Medulla oblongata (tissue), 1 donor: ENCODE results near the gene PHF13.
"Not testable (repeated sequence)": the region's sequence is repeated elsewhere in the genome, so short reads cannot be mapped to it uniquely, and the experiment has no call there.

ENCODE experiments used
- DNase-seq: peaks from one replicate; pipeline ENCODE4 v3.0.0-alpha.2; 2015; ENCODE audit errors: extremely low spot score

PHF13 gene

DNA sequence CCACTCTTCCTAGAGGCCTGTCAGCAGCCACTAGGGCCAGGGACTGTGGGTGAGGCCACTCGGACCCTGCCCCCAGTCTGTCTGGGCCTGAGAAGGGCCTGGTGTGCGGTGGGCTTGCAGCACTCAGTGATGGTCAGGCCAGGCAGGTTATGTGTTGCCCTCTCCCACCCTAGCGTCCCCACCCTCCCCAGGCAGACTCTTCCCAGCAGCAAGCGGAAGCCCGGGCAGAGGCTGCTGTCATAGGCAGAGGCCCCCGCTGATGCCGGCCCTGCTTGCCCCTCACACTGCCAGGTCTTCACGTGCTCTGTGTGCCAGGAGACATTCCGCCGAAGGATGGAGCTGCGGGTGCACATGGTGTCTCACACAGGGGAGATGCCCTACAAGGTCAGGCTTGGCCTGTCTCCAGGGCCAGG lies 27.1 kb upstream of the PHF13 start:
- no peak for DNase-seq

GRCh38 chr1:6587261-6588005 lies 26.1 kb upstream of the PHF13 start:
- DNase-seq, result peak; percentile 84

GRCh38 chr1:6588128-6588892 lies 25.2 kb upstream of the PHF13 start:
- no peak for DNase-seq

GRCh38 chr1:6588893-6589520 lies 24.5 kb upstream of the PHF13 start:
- no peak for DNase-seq

DNA sequence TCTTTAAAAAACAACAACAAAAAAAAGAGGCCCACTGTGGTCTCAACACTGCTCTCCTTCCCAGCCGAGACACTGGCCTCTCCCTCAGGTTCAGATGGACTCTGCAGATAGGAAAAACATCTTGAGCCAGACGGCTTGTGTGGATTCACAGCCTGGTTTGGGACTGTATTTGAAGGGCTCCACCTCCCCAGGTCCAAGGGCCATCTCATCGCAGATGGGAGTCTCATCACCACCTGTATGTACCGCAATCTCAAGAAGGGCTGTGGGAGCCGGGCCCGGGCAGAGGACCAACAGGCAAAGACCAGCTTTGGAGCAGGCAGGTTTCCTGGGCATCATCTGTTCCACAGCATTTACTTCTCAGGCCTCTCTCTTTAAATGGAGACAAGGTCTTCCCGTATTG lies 23.5 kb upstream of the PHF13 start:
- DNase-seq, result no peak

DNA sequence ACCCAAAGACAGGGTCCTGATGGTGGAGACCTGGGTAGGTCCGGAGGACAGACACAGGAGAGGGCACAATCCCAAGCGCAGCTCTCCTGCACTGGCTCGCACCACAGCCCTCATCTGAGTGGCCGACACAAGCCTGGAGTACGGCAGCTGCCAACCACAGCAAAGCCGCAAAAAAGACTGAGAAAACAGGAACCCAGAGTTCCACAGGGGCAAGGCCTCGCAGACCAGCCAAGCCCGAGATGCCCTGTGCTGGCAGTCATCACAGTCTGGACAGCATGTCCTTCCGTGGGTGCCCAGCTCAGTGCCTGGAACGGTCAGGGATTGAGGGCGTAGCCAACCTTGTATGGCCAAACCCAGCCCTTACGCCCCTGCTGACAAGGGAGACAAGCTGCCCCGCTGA lies 22.3 kb upstream of the PHF13 start:
- DNase-seq, result peak; percentile 49

DNA sequence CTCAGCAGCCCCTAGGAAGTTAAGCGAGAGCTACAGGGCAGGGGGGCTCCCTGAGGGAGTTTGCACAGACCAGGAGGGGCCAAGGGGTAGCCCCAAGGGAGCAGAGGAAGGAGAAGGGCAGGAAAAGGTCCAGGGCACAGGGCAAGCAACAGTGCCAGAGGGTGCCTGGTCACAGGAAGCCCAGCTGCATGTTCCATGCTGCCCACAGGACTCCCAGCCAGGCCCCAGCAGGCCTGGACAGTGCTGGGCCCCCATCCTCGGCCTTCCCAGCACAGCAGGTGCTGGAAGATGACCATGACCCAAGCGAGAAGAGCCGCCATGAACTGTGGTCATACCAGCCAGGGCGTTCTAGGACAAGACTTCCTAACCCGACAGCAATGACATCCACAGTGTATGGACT lies 21.9 kb upstream of the PHF13 start:
- no peak for DNase-seq

- DNase-seq, result no peak
Measured at GRCh38 chr1:6592441-6592840, 21.1 kb upstream of the PHF13 start.

DNA sequence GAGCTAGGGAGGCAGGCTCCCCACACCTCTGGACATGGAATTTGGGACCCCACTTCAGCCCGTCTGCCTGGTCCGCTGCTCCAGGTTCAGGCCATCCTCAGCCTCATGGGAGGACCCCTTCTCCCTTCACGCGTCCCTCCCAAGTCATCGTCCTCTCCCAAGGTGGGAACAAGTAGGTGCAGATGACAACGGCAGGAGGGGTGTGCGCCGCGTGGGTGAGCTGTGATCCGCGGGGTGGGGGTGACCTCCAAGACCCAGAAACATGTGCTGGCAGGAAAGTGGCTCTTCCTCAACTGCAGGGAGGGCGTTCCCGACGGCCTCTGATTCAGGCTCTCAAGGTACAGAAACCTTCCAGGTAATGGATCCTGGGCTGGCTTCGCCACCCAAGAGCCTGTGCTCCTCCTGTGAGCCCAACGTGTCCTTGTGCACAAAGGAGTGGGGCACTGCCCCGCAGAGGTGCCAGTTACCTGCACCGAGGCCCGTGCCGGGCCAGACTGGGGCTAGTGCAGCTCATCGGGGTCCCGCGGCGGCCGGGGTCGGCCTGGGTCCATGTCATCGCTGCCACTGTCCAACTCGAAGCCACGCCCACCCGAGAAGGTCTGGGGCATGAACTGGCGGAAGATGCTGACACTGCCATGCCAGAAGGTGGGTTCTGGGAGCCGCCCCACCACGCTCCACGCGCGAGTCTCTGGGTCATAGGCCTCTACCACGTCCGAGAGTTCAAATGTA lies 20.5 kb upstream of the PHF13 start:
- DNase-seq, result no peak

GRCh38 chr1:6593810-6594209 lies 19.7 kb upstream of the PHF13 start:
- DNase-seq, result no peak

- no peak for DNase-seq
Measured at GRCh38 chr1:6594977-6595740, 18.4 kb upstream of the PHF13 start.

GRCh38 chr1:6596351-6596750 lies 17.2 kb upstream of the PHF13 start:
- DNase-seq, result no peak

GRCh38 chr1:6596886-6597776 lies 16.4 kb upstream of the PHF13 start:
- no peak for DNase-seq

DNA sequence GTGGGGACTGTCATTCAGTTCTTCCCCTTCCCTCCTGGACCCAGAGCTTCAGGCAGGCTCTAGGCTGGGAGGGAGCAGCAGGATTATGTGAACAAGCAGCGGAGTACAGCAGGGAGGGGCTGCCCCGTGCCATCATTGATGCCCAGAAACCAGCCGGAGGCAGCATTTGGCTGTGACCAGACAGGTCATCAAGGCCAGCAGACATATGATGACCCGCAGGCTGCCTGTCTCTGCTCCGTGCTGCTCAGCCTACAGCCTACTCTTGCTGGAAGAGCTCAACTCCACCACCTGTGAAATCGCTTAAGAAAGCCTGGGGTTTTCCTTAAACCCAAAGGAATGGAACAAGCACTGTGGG lies 15.8 kb upstream of the PHF13 start:
- DNase-seq, result no peak

DNA sequence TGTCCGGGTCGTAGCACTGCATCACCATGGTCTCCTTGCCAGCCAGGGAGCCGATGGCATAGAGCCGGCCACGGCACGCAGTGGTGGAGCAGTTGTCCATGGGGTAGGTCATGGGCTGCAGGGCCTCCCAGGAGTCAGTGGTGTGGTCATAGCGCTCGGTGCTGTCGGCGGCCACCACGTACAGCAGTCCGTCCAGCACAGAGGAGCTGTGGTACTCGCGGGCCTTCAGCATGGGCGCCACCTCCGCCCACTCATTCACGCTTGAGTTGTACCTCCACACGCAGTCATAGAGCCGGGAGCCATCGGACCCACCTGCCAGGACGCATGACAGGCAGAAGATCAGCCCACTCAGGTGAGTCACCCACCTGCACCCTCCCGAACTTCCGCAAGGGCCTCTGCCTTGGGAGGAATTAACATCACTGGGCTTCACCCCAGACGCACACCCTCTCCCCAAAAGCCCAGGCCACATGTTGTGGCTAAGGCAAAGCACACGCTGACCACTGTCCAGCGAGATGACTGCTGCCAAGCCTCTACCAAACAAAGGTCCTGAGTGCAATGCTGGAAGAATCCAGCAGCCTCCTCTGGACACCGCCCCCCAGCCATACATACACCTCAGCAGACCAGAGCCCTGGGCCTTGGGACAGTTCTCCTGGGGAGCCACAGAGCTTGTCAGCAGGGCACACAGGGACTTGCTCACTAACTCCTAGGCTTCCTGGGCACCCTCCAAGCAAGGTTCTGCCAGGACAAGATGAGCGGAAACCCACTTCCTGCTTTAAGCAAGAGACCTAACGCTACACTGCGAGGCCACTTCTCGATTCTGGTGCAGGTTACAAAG lies 14.2 kb upstream of the PHF13 start:
- peak; percentile 44 for DNase-seq

DNA sequence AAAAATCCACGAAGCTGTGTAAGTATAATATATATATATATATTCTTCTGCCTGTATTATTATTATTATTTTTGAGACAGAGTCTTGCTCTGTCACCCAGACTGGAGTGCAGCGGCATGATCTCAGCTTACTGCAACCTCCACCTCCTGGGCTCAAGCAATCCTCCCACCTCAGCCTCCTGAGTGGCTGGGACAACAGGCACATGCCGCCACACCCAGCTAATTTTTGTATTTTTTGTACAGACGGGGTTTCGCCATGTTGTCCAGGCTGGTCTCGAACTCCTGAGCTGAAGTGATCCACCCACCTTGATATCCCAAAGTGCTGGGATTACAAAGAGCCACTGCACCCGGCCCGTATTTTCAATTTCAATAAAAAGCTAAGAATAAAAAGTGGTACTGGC lies 13.5 kb upstream of the PHF13 start:
- DNase-seq, result not testable (repeated sequence)

- DNase-seq, result no peak
Measured at GRCh38 chr1:6600410-6601048, 13.0 kb upstream of the PHF13 start.

DNA sequence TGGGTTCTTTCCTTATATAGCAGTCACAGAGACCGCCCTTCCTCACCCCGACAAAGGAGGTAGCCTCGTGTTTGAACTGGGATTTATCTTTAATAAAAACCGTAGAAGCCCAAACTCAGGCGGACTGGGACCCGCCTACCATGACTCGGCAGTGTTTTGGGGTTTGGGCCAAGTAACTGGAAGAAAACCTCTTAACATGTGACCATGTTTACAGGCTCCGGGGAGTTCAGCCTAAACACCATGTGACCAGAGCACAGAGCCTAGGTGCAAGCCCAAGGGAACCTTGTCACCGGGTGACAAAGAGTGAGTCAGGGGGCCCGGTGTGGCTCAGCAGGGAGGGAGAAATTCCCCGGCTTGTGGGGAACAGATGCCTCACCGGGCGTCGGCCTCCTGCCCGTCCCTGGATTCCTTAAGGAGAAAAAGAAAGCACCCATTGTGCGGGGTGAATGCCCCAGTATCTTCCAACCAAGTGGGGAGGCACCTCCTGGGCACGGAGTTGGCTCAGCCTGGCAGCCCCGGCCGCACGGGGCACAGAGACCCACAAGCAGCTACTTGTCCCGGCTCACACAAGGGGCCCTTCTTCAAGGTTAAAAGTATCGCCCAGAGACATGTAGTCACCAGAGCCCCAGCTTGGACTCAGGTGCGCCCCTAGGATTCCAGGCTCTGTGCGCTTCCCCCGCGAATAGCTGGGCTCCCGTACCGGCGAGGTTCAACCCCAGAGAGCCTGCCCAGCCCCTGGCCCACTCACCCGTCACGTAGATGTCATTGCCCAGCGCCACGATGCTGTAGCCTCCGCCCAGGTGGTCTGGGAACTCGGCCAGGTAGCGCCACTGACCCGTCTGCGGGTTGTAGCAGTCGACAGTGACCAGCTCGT lies 12.2 kb upstream of the PHF13 start:
- DNase-seq, result peak; percentile 92
